GM23338 (cell line): ENCODE data around the gene FGF1.

ENCODE experiments used
- CREB1 ChIP-seq: fragments of 250-450 bp; sonication (Bioruptor Pico); IDR thresholded peaks from 2 replicates; pipeline ENCODE4 v1.5.0; 2020; ENCODE audit warnings: low read depth, mild to moderate bottlenecking, moderate library complexity
- ETS1 ChIP-seq: IDR thresholded peaks from 2 replicates; pipeline ENCODE4 v1.6.1; 2016; ENCODE audit warnings: antibody characterized with exemption
- EZH2 ChIP-seq: fragments of 200-600 bp; sonication (generic); IDR thresholded peaks from one replicate; pipeline ENCODE4 v1.8.0; 2017; ENCODE audit warnings: antibody characterized with exemption, mild to moderate bottlenecking, low read depth; ENCODE audit not compliant: unreplicated experiment
- EZH2phosphoT487 ChIP-seq: fragments of 200-600 bp; sonication (generic); IDR thresholded peaks from one replicate; pipeline ENCODE4 v1.8.1; 2018; ENCODE audit warnings: antibody characterized with exemption; ENCODE audit not compliant: unreplicated experiment
- JUNB ChIP-seq: IDR thresholded peaks from one replicate; pipeline ENCODE4 v1.6.1; 2016; ENCODE audit warnings: antibody characterized with exemption; ENCODE audit not compliant: unreplicated experiment
- NANOG ChIP-seq: IDR thresholded peaks from 2 replicates; pipeline ENCODE4 v1.6.1; 2016; ENCODE audit warnings: antibody characterized with exemption, borderline replicate concordance
- POLR2AphosphoS5 ChIP-seq: IDR thresholded peaks from 2 replicates; pipeline ENCODE4 v1.6.1; 2016; ENCODE audit warnings: antibody characterized with exemption, low read depth
- REST ChIP-seq: IDR thresholded peaks from one replicate; pipeline ENCODE4 v1.6.1; 2018; ENCODE audit warnings: antibody characterized with exemption; ENCODE audit not compliant: unreplicated experiment
- STAT1 ChIP-seq: IDR thresholded peaks from one replicate; pipeline ENCODE4 v1.6.1; 2016; ENCODE audit warnings: antibody characterized with exemption; ENCODE audit not compliant: unreplicated experiment
- ZNF114 ChIP-seq: fragments of 250-450 bp; sonication (Bioruptor Pico); IDR thresholded peaks from 2 replicates; pipeline ENCODE4 v1.5.0; 2020; ENCODE audit warnings: mild to moderate bottlenecking, moderate library complexity
- ZNF331 ChIP-seq: fragments of 250-450 bp; sonication (Bioruptor Pico); IDR thresholded peaks from 2 replicates; pipeline ENCODE4 v1.5.0; 2020; ENCODE audit warnings: low read depth, mild to moderate bottlenecking, moderate library complexity
- ZNF462 ChIP-seq: fragments of 250-450 bp; sonication (Bioruptor Pico); IDR thresholded peaks from 2 replicates; pipeline ENCODE4 v1.5.0; 2020; ENCODE audit warnings: mild to moderate bottlenecking, moderate library complexity
- TF ChIP-seq, protein P1 (sequence below), 2 experiments: fragments of 200-600 bp in 1 of 2; sonication (generic) in 1 of 2; conservative IDR thresholded peaks; 2 replicates each; pipeline versions ENCODE4 v1.5.1 to v1.6.1; 2016 to 2017; ENCODE audit warnings: antibody characterized with exemption in 2 of 2, low read depth in 2 of 2, mild to moderate bottlenecking in 2 of 2, moderate library complexity in 1 of 2

GRCh38 chr5:142659405-142659804 is 26.5 kb downstream of the FGF1 start:
- TF ChIP-seq REST (no peak), CREB1 (no peak), ETS1 (no peak), ZNF462 (CRISPR knock-in tag) (no peak), EZH2 (no peak), EZH2phosphoT487 (no peak), POLR2AphosphoS5 (no peak), NANOG (no peak), JUNB (no peak), ZNF114 (CRISPR knock-in tag) (no peak), ZNF331 (no peak), STAT1 (no peak)
- TF ChIP-seq, protein P1, sequence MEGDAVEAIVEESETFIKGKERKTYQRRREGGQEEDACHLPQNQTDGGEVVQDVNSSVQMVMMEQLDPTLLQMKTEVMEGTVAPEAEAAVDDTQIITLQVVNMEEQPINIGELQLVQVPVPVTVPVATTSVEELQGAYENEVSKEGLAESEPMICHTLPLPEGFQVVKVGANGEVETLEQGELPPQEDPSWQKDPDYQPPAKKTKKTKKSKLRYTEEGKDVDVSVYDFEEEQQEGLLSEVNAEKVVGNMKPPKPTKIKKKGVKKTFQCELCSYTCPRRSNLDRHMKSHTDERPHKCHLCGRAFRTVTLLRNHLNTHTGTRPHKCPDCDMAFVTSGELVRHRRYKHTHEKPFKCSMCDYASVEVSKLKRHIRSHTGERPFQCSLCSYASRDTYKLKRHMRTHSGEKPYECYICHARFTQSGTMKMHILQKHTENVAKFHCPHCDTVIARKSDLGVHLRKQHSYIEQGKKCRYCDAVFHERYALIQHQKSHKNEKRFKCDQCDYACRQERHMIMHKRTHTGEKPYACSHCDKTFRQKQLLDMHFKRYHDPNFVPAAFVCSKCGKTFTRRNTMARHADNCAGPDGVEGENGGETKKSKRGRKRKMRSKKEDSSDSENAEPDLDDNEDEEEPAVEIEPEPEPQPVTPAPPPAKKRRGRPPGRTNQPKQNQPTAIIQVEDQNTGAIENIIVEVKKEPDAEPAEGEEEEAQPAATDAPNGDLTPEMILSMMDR (conservative IDR thresholded peaks at IDR 0.05; ENCODE audit: low read depth in 2 of 2): no peak
